Lower leg skin (tissue), 3 donors: ENCODE measurements around the gene PDXP.

Source experiments
- POLR2A ChIP-seq, 2 donors: fragments of 450-650 bp; IDR thresholded peaks; one replicate each; pipeline ENCODE4 v1.6.1; 2016 to 2017; ENCODE audit warnings: antibody characterized with exemption in 2 of 2, mild to moderate bottlenecking in 1 of 2, moderate library complexity in 1 of 2
- TF ChIP-seq, protein P1 (sequence below), 3 donors: fragments of 450-650 bp; IDR thresholded peaks; one replicate each; pipeline ENCODE4 v1.5.1; 2016; ENCODE audit warnings: antibody characterized with exemption in 3 of 3, mild to moderate bottlenecking in 3 of 3, moderate library complexity in 2 of 3

DNA sequence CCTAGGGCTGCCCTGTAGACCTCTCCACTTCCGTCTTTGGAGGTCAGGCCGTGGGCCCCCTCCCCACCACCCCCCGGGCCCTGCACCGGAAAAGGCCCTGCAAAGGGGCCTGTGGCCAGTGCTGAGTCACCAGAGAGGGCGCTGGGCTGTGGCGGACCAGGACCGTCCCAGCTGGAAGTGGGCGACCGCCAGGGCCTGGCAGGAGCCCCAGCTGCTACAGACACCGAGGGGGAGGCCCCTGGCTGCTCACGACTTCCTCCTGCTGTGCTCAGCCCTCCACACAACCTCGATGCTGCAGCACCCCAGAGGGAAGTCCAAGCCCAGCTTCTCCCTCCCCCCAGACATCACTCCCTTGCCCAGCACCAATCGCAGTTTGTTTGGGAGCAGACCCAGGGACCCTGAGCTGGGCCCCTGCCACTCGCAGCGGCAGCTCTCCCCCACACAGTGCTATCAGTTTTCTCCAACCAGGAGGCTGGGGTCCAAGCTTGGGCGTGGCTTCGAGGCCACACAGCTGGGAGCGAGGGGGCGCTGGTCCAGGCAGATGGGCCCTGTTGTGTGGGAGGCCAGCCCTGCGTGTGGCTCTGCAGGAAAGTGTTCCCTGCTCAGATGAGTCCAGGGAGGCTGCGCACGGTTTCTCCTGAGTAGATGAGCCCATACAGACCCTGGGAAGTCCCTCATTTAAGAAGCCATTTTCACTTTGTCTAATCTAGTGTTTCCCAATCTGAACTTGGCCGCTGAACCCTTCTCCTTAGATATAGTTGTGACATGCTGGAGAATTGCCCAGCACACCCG is 24.7 kb upstream of the PDXP start:
- TF ChIP-seq, protein P1, sequence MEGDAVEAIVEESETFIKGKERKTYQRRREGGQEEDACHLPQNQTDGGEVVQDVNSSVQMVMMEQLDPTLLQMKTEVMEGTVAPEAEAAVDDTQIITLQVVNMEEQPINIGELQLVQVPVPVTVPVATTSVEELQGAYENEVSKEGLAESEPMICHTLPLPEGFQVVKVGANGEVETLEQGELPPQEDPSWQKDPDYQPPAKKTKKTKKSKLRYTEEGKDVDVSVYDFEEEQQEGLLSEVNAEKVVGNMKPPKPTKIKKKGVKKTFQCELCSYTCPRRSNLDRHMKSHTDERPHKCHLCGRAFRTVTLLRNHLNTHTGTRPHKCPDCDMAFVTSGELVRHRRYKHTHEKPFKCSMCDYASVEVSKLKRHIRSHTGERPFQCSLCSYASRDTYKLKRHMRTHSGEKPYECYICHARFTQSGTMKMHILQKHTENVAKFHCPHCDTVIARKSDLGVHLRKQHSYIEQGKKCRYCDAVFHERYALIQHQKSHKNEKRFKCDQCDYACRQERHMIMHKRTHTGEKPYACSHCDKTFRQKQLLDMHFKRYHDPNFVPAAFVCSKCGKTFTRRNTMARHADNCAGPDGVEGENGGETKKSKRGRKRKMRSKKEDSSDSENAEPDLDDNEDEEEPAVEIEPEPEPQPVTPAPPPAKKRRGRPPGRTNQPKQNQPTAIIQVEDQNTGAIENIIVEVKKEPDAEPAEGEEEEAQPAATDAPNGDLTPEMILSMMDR (IDR thresholded peaks at IDR 0.05): no peak
- no peak for TF ChIP-seq POLR2A (IDR thresholded peaks at IDR 0.05)
